Activated naive CD4-positive, alpha-beta T cell treated with Interleukin-2 at 50 U/mL for 16 hours (primary cell): ENCODE measurements around the gene METTL3.

ENCODE experiments used
- DNase-seq: peaks from one replicate; pipeline ENCODE4 v3.0.0-alpha.2; 2020

The METTL3 gene

GRCh38 chr14:21475767-21476522 lies 35.2 kb downstream of the METTL3 start:
- DNase-seq, result no peak

GRCh38 chr14:21467616-21468015 lies 43.5 kb downstream of the METTL3 start:
- no peak for DNase-seq

- DNase-seq, result peak; percentile 99
Measured at GRCh38 chr14:21455912-21456667, 55.0 kb downstream of the METTL3 start, which contains the start of gene CHD8. Gene CHD8, minus strand, starts transcription at chr14:21456123. Its CDS starts 24,480 bp downstream, at chr14:21431643.

- no peak for DNase-seq
Measured at GRCh38 chr14:21455592-21455911, 55.6 kb downstream of the METTL3 start.

GRCh38 chr14:21454843-21455544 lies 56.1 kb downstream of the METTL3 start:
- no peak for DNase-seq

GRCh38 chr14:21449899-21450216 lies 61.3 kb downstream of the METTL3 start:
- no peak for DNase-seq
